Prostate gland (tissue), 2 donors: ENCODE data around the gene PHETA1.

Experiments
- CTCF ChIP-seq, 4 experiments: fragments of 200-600 bp in 2 of 4; fragments of 450-650 bp in 2 of 4; sonication (generic) in 2 of 4; IDR thresholded peaks; 1 replicate in 3 of 4; 2 replicates in 1 of 4; pipeline ENCODE4 v1.5.1; 2016 to 2019; ENCODE audit warnings: antibody characterized with exemption in 4 of 4, mild to moderate bottlenecking in 2 of 4, moderate library complexity in 2 of 4
- POLR2A ChIP-seq: fragments of 450-650 bp; IDR thresholded peaks from one replicate; pipeline ENCODE4 v1.6.1; 2016; ENCODE audit warnings: antibody characterized with exemption, mild to moderate bottlenecking
- POLR2AphosphoS5 ChIP-seq: sonication (generic); formaldehyde crosslinking; IDR thresholded peaks from one replicate; pipeline ENCODE4 v1.6.1; 2017; ENCODE audit warnings: antibody characterized with exemption

- TF ChIP-seq POLR2A = no peak
- TF ChIP-seq CTCF (IDR thresholded peaks at IDR 0.05) = no peak
- TF ChIP-seq POLR2AphosphoS5 = no peak
Measured at GRCh38 chr12:111409403-111409779, 40.5 kb upstream of the PHETA1 start.
